ENCODE results near the gene NBEA.

- TF ChIP-seq YY1 (IDR thresholded peaks at IDR 0.05; ENCODE audit: insufficient read depth, insufficient read length) (no peak), SUZ12 (IDR thresholded peaks at IDR 0.05; ENCODE audit: extremely low read depth, insufficient read depth, insufficient read length) (no peak)
These were observed 447.5 kb downstream of the NBEA start for GRCh38 chr13:35389535-35389934.

Measured in NT2/D1 (cell line).